ENCODE results near the gene DNAAF9.
A peak's percentile ranks its signal among the peaks of the same experiment; 100 is the strongest.
"Not testable (repeated sequence)": the region's sequence is repeated elsewhere in the genome, so short reads cannot be mapped to it uniquely, and the experiment has no call there.

The DNAAF9 gene

GRCh38 chr20:3407040-3407770, at the start of gene DNAAF9:
DNAAF9 (minus strand) TSS chr20:3407669; CDS start chr20:3407557, 112 bp downstream.
- DNase-seq (ENCODE audit: low spot score) = peak; percentile 58

DNA sequence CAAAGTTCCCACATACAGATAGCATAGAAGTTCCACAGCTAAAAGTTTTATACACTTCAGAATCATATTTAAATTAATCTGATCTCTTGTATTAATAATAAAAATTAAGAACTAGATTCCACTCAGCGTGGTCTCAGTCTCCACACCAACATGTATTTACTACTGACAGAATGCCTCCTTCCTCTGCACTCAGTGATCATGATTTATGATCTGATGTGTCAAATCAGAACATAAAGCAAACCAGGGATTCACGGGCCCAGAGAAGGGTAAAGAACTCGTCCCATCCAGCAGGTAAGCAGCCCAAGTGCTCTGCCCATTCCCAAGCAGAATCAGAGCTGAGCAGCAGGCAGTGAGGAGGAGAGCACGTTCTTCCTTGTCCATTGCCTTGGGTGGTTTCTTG, 49.2 kb upstream of the DNAAF9 start:
- DNase-seq (ENCODE audit: low spot score) = no peak

DNA sequence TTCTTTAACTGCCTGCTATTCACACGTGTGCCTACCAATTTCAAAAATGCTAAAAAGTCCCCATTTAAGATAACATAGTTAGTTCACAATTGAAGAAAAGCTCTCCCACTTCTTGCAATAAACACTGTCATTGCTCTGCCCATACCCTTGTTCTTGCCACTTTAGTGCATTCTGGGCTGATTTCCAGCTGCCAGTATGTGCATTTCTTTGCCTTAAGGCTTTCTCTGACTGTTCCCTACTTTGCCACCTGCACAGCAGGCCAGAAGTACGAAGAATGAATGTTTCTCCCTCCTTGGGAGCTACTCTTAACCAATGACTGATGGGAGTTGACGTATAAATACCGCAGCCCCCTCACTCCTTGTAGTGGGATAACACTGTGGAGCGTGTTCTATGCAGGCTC, 47.4 kb upstream of the DNAAF9 start:
- DNase-seq (ENCODE audit: low spot score) = no peak

- DNase-seq (ENCODE audit: low spot score) = no peak
Measured at GRCh38 chr20:3452690-3453089, 45.2 kb upstream of the DNAAF9 start.

- no peak for DNase-seq (ENCODE audit: low spot score)
Measured at GRCh38 chr20:3452136-3452535, 44.7 kb upstream of the DNAAF9 start.

- no peak for DNase-seq (ENCODE audit: low spot score)
Measured at GRCh38 chr20:3449319-3449718, 41.9 kb upstream of the DNAAF9 start.

DNA sequence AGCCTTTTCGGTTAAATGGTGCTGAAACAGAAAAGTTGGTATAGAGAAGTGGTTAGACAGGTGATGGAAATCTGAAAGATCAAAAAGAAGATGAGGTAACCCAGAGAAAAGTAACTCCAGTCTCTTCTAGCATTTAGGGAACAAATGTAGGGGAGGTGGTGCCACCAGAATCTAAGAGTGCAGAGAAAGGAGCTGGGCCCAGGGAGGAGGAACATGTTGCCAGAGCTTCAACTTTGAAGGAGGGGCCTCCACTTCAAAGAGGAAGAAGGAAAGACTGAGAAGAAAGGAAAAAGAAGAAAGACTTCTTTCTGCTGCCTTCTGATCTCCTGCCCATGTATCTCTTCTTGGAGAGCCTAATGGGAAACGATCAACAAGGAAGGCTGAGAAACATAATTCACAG, 39.9 kb upstream of the DNAAF9 start:
- DNase-seq (ENCODE audit: low spot score) = no peak

DNA sequence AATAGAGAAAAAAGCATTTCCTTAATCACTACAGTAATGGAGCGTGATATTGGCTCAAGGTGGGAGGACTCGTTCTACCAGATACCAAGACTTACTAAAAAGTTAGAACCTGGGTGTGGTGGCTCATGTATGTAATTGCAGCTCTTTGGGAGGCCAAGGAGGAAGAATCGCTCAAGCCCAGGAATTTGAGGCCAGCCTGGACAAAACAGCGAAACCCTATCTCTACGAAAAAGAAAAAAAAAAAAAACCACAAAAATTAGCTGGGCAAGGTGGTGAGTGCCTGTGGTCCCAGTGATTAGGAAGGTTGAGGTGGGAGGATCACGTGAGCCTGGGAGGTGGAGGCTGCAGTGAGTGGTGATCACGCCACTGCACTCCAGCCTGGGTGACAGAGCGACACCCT, 39.3 kb upstream of the DNAAF9 start:
- no peak for DNase-seq (ENCODE audit: low spot score)

DNA sequence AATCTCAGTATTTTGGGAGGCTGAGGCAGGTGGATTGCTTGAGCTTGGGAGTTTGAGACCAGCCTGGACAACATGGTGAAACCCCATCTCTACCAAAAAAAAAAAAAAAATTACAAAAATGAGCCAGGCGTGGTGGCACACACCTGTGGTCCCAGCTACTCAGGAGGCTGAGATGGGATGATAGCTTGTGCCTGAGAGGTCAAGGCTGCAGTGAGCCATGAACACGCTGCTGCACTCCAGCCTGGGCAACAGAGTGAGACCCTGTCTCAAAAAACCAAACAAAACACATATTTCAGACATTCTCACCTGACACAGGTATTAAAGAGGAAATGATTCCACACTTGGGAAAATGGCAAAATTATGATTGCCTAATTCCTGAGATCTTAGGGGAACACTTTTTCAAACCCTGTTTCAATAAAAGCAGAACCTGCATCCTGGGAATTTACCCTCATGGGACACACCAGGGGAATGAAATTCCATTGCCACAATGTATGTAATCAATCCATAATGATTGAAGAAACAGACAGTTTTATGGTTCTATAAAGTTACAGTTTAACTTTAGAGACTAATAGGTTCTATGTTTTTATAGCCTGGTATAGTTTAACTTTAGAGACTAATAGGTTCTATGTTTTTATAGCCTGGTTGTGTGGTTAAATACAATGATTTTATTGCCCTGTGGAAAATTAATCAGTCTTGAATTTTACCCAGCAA, 29.6 kb upstream of the DNAAF9 start:
- DNase-seq (ENCODE audit: low spot score) = no peak

- no peak for DNase-seq (ENCODE audit: low spot score)
Measured at GRCh38 chr20:3434232-3434631, 26.8 kb upstream of the DNAAF9 start.

DNA sequence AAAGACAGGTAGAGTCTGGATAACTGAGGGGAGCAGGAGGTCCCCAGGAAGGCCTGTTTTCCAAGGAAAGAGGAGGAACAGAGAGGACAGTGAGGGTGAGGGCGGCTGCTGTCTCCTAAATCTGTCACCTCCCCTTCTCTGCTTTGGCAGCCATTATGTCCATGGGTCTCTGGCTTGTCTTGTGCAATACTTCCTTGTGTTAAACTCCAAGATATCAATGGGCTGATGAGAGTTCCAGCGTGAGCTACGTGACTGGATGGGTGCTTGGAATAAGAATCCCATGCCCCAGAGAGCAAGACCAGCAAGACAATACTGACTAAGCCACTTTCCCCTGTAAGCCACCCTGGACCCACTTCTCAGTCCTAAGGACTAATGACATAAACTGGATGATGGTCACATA, 26.3 kb upstream of the DNAAF9 start:
- no peak for DNase-seq (ENCODE audit: low spot score)

DNA sequence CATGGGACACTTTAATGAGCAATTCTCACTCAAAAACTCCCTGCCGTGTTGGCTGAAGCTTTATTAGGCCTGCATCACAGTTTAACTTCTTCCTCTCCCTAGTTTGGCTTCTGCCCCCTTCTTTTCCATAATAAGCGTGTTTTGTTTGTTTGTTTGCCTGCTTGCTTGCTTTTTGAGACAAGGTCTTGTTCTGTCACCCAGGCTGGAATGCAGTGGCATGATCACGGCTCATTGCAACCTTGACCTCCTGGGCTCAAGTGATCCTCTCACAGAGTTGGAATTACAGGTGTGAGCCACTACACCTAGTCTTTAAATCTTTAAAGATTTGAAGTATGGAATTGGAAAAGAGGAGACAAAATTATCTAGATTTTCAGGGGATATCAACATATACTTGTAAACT, 25.4 kb upstream of the DNAAF9 start:
- DNase-seq (ENCODE audit: low spot score) = no peak

DNA sequence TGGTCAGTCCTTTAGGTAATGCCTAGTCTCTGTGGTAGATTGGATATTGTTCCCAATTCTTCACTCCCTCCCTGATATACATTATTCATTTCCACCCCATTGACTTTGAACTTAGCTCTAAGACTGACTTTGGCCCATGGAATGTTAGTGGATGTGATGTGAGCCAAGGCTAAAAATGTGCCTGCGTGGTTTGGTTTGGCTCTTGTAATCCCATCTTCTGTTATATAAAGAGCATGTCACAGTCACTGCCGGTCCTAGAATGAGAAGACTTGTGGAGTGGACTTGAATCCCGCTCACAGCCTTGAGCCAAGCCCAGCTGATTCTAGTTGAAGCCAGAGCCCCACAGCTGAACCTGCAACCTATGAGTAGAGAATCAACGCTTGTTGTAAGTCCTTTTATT, 23.6 kb upstream of the DNAAF9 start:
- no peak for DNase-seq (ENCODE audit: low spot score)

DNA sequence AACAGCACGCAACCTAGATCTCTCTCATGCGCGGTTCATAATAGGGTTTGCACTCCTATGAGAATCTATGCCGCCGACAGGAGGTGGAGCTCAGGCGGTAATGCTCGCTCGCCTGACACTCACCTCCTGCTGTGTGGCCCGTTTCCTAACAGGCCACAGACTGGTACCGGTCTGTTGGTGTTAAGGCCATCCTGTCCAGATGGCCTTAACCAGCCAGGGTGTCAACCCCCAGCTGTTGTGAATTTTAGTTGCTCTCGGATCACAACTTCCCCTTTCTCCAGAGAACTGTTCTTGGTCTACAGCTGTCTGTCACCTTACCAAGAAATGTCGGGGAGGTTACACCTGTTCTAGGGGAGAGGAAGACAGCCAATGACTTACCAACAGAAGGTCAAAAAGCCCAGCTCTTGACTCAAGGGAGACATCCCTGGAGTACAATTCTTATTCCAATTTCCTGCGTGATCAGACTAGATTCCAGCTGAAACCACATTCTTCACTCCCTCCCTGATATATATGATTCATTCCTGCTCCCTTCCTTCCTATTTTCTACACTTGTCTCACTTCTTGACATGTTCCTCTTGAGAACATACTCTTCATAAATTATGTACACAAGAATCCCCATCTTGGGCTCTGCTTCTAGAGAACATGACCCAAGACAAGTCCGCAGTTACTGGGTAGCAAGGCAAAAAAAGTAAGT, 23.1 kb upstream of the DNAAF9 start:
- no peak for DNase-seq (ENCODE audit: low spot score)

DNA sequence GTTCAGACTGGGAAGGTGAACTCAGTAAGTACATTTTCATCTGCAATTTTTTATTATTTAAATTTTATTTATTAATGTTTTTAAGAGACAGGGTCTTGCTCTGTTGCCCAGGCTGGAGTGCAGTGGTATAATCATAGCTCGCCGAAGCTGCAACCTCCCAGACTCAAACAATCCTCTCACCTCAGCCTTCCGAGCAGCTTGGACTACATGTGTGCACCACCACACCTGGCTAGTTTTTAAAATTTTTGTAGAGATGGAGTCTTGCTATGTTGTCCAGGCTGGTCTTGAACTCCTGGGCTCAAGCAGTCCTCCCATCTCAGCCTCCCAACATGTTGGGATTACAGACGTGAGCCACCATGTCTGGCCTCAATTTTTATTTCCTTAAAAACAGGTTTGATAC, 19.3 kb upstream of the DNAAF9 start:
- DNase-seq (ENCODE audit: low spot score) = not testable (repeated sequence)

GRCh38 chr20:3423126-3423525, 15.7 kb upstream of the DNAAF9 start:
- DNase-seq (ENCODE audit: low spot score) = no peak

DNA sequence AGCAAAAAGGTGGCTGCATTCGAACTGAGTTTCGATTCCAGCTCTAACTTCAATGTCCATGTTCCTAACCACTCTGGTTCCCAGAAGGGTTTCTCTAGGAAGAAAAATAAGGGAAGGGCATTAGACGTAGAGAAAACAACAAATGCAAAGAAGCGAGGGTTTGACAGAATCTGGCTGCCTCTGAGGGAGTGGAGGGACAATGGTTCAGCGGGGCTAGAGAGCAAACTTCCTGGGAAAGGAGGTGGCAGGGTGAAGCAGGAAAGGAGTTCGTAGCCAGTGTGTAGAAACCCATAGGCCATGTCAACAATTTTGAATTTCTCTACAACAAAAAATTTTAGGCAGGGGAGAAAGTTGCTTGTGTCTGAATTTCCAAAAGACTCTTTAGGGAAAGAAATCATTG, 14.5 kb upstream of the DNAAF9 start:
- no peak for DNase-seq (ENCODE audit: low spot score)

DNA sequence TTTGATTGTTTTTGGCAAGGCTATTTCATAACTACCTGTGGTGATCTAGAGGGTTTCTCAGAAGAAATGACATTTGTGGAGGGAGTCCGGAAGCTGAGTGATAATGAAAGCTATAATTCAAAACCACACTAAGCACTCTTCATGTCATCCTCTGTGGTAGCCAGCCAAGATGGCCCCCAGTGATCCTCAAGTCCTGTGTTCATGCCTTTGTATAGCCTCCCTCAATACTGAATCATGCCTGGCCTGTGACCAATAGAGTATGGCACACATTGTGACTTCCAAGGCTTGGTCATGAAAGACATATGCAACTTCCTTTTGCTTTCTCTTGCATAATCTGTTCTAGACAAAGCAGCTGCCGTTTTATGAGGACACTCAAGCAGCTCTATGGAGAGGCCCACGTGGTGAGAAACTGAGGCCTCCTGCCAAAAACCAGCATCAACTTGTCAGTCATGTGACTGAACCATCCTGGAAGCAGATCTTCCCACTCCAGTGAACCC, 12.8 kb upstream of the DNAAF9 start:
- DNase-seq (ENCODE audit: low spot score) = peak; percentile 23

GRCh38 chr20:3418161-3418560, 10.7 kb upstream of the DNAAF9 start:
- not testable (repeated sequence) for DNase-seq (ENCODE audit: low spot score)

DNA sequence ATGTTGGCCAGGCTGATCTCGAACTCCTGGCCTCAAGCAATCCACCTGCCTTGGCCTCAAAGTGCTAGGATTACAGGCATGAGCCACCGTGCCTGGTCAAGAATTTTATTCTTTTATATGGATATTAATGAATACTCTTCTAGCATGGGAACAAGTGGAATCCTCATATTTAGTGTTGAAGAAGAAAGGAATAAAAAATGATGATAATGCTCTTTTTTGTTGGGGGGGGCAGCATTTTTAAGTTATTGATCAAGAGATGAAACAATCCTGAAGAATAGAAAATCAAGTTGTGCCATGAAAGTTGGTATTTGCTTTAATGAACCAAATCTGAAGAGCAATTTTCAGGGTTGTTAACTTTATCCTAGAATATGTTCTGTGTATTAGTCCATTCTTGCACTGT, 6.7 kb upstream of the DNAAF9 start:
- DNase-seq (ENCODE audit: low spot score) = no peak

- no peak for DNase-seq (ENCODE audit: low spot score)
Measured at GRCh38 chr20:3413393-3413889, 6.0 kb upstream of the DNAAF9 start.

DNA sequence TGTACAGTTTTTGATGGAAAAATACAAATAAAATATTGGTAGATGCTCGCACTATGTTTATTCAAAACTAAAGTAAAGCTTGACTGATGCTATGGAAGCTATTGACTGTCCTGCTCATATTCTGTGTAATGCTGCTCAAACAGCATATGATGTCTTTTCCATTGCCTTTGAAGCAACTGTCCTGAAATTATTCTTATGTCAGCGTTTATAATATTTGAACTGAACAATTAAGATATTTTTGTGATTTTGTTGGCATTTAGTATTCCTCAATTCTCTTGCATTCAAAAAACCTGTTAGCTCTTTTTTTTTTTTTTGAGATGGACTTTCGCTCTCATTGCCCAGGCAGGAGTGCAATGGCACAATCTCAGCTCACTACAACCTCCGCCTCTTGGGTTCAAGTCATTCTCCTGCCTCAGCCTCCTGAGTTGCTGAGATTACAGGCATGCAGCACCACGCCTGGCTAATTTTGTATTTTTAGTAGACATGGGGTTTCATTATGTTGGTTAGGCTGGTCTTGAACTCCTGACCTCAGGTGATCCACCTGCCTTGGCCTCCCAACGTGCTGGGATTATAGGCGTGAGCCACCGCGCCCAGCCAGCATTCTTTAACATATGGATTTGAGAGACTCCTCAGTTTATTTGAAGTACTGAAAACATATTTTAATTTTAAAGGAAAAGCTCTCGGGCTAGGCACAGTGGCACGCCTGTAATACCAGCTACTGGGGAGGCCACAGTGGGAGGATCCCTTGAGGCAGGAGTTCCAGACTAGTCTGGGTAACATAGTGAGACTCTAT, 5.3 kb upstream of the DNAAF9 start:
- no peak for DNase-seq (ENCODE audit: low spot score)
